Activated CD8-positive, alpha-beta memory T cell treated with anti-CD3 and anti-CD28 coated beads, Interleukin-2, amount 50 U/mL, for 48 hours (primary cell): ENCODE measurements around the gene SOX8.

Source experiments
- DNase-seq: peaks from one replicate; pipeline ENCODE4 v3.0.0-alpha.2; 2020

Gene SOX8

GRCh38 chr16:988471-989353 lies 7.1 kb downstream of the SOX8 start:
- DNase-seq, result no peak

- no peak for DNase-seq
These were observed 7.8 kb downstream of the SOX8 start for GRCh38 chr16:989354-989814.

- DNase-seq, result no peak
These were observed 9.1 kb downstream of the SOX8 start for GRCh38 chr16:990516-991291.

- DNase-seq, result no peak
These were observed 9.8 kb downstream of the SOX8 start for GRCh38 chr16:991345-991744.

- DNase-seq, result no peak
These were observed 10.2 kb downstream of the SOX8 start for GRCh38 chr16:991773-992172.

GRCh38 chr16:993731-994130 lies 12.2 kb downstream of the SOX8 start:
- no peak for DNase-seq

- DNase-seq, result no peak
These were observed 13.5 kb downstream of the SOX8 start for GRCh38 chr16:995087-995486.

- no peak for DNase-seq
These were observed 14.2 kb downstream of the SOX8 start for GRCh38 chr16:995783-996182.

GRCh38 chr16:996681-997080 lies 15.1 kb downstream of the SOX8 start:
- DNase-seq, result no peak

- DNase-seq, result peak; percentile 74
These were observed 16.0 kb downstream of the SOX8 start for GRCh38 chr16:997440-998051.

GRCh38 chr16:998211-998610 lies 16.6 kb downstream of the SOX8 start:
- no peak for DNase-seq

GRCh38 chr16:998615-999014 lies 17.0 kb downstream of the SOX8 start:
- no peak for DNase-seq

GRCh38 chr16:999677-1000076 lies 18.1 kb downstream of the SOX8 start:
- no peak for DNase-seq

GRCh38 chr16:1000608-1001007 lies 19.0 kb downstream of the SOX8 start:
- no peak for DNase-seq

GRCh38 chr16:1001096-1001495 lies 19.5 kb downstream of the SOX8 start:
- no peak for DNase-seq

- peak; percentile 85 for DNase-seq
These were observed 21.0 kb downstream of the SOX8 start for GRCh38 chr16:1002399-1003166.

- peak; percentile 77 for DNase-seq
These were observed 22.1 kb downstream of the SOX8 start for GRCh38 chr16:1003391-1004347.

GRCh38 chr16:1005286-1005685 lies 23.7 kb downstream of the SOX8 start:
- DNase-seq, result no peak

GRCh38 chr16:1006781-1007180 lies 25.2 kb downstream of the SOX8 start:
- DNase-seq, result no peak

- DNase-seq, result no peak
These were observed 25.8 kb downstream of the SOX8 start for GRCh38 chr16:1007284-1007850.

GRCh38 chr16:1008085-1008484 lies 26.5 kb downstream of the SOX8 start:
- DNase-seq, result no peak
